Dermis blood vessel endothelial cell (primary cell): ENCODE data around the gene KIAA0753. TPM values are rescaled to one million over a fixed set of nuclear protein-coding genes. Genes with fewer than 3 reads are reported as not detected.
"Not testable (repeated sequence)": the region's sequence is repeated elsewhere in the genome, so short reads cannot be mapped to it uniquely, and the experiment has no call there.

ENCODE experiments used
- DNase-seq: peaks from one replicate; pipeline ENCODE4 v3.0.0; 2010
- total RNA-seq: library from RNA; depleted of rRNA; stranded (reverse); fragments of >200 nt; gene quantifications from 2 replicates; pipeline ENCODE4 v1.2.3, GENCODE V29; 2014

Gene KIAA0753
- total RNA-seq, 1 donor from 2014 or later: 11.7 TPM

GRCh38 chr17:6668727-6669425, 28.4 kb upstream of the KIAA0753 start:
- DNase-seq: no peak

- no peak for DNase-seq
Observed at GRCh38 chr17:6668219-6668618, 27.7 kb upstream of the KIAA0753 start.

- DNase-seq: no peak
Observed at GRCh38 chr17:6667516-6667915, 27.0 kb upstream of the KIAA0753 start.

- no peak for DNase-seq
Observed at GRCh38 chr17:6666557-6666956, 26.0 kb upstream of the KIAA0753 start.

GRCh38 chr17:6666077-6666521, 25.6 kb upstream of the KIAA0753 start:
- DNase-seq: peak; percentile 91

GRCh38 chr17:6663200-6663599, 22.7 kb upstream of the KIAA0753 start:
- DNase-seq: not testable (repeated sequence)

- DNase-seq: no peak
Observed at GRCh38 chr17:6661464-6661848, 20.9 kb upstream of the KIAA0753 start.

- DNase-seq: no peak
Observed at GRCh38 chr17:6660805-6661463, 20.4 kb upstream of the KIAA0753 start.

GRCh38 chr17:6660101-6660500, 19.6 kb upstream of the KIAA0753 start:
- DNase-seq: no peak

GRCh38 chr17:6658411-6658810, 17.9 kb upstream of the KIAA0753 start:
- not testable (repeated sequence) for DNase-seq

GRCh38 chr17:6657633-6658287, 17.2 kb upstream of the KIAA0753 start:
- no peak for DNase-seq

- not testable (repeated sequence) for DNase-seq
Observed at GRCh38 chr17:6656797-6657632, 16.5 kb upstream of the KIAA0753 start.

GRCh38 chr17:6655732-6656361, 15.3 kb upstream of the KIAA0753 start:
- DNase-seq: not testable (repeated sequence)

GRCh38 chr17:6654841-6655731, 14.6 kb upstream of the KIAA0753 start:
- peak; percentile 5 for DNase-seq

GRCh38 chr17:6651919-6652452, 11.5 kb upstream of the KIAA0753 start:
- peak; percentile 26 for DNase-seq

GRCh38 chr17:6651354-6651918, 10.9 kb upstream of the KIAA0753 start, which contains the start of the genes C17orf100 and MED31:
C17orf100 (plus strand) TSS chr17:6651762; CDS start chr17:6651914, 152 bp downstream.
MED31 (minus strand) TSS chr17:6651605; CDS start chr17:6651528, 77 bp downstream.
- peak; percentile 90 for DNase-seq

- peak; percentile 43 for DNase-seq
Observed at GRCh38 chr17:6648181-6648580, 7.7 kb upstream of the KIAA0753 start.

- DNase-seq: no peak
Observed at GRCh38 chr17:6643451-6644125, 3.1 kb upstream of the KIAA0753 start.

- DNase-seq: no peak
Observed at GRCh38 chr17:6642592-6642991, 2.1 kb upstream of the KIAA0753 start.
